ENCODE data around the gene TLN1.

TLN1 gene

GRCh38 chr9:35684921-35685320 lies 47.1 kb downstream of the TLN1 start:
- H3K4me3 ChIP-seq (ENCODE audit: low read depth, low read length) = no peak overlapping the region
- no peak for DNase-seq (ENCODE audit: low read depth)
- no peak for TF ChIP-seq CTCF (IDR thresholded peaks at IDR 0.05; ENCODE audit: low read depth, low read length, missing control alignments)

GRCh38 chr9:35683323-35683722 lies 48.7 kb downstream of the TLN1 start:
- H3K4me3 ChIP-seq (ENCODE audit: low read depth, low read length) = no peak overlapping the region
- TF ChIP-seq CTCF (IDR thresholded peaks at IDR 0.05; ENCODE audit: low read depth, low read length, missing control alignments) = no peak
- DNase-seq (ENCODE audit: low read depth) = no peak

- no peak overlapping the region for H3K4me3 ChIP-seq (ENCODE audit: low read depth, low read length)
- TF ChIP-seq CTCF (IDR thresholded peaks at IDR 0.05; ENCODE audit: low read depth, low read length, missing control alignments) = no peak
- no peak for DNase-seq (ENCODE audit: low read depth)
Observed at GRCh38 chr9:35682520-35683315, 49.3 kb downstream of the TLN1 start.

GRCh38 chr9:35682051-35682450 lies 49.9 kb downstream of the TLN1 start:
- H3K4me3 ChIP-seq (ENCODE audit: low read depth, low read length) = no peak overlapping the region
- no peak for TF ChIP-seq CTCF (IDR thresholded peaks at IDR 0.05; ENCODE audit: low read depth, low read length, missing control alignments)
- no peak for DNase-seq (ENCODE audit: low read depth)

GRCh38 chr9:35681341-35682002 lies 50.5 kb downstream of the TLN1 start:
- no peak overlapping the region for H3K4me3 ChIP-seq (ENCODE audit: low read depth, low read length)
- no peak for DNase-seq (ENCODE audit: low read depth)
- TF ChIP-seq CTCF (IDR thresholded peaks at IDR 0.05; ENCODE audit: low read depth, low read length, missing control alignments) = no peak

- no peak overlapping the region; the same call in 1 of the 2 replicates for H3K4me3 ChIP-seq (ENCODE audit: low read depth, low read length)
- peak; percentile 35 for DNase-seq (ENCODE audit: low read depth)
- TF ChIP-seq CTCF (IDR thresholded peaks at IDR 0.05; ENCODE audit: low read depth, low read length, missing control alignments) = no peak
Observed at GRCh38 chr9:35680331-35681105, 51.5 kb downstream of the TLN1 start.

Data from GM12864 (cell line).